TTC549 (cell line): Measurements from ENCODE around the gene BRD2.
"Not testable (repeated sequence)": the region's sequence is repeated elsewhere in the genome, so short reads cannot be mapped to it uniquely, and the experiment has no call there.

Experiments used
- FAIRE-seq: peaks from 2 replicates; lab custom pipeline; 2012; peaks lifted over from hg19 to GRCh38; lab: Jason Lieb, UNC

The BRD2 gene

DNA sequence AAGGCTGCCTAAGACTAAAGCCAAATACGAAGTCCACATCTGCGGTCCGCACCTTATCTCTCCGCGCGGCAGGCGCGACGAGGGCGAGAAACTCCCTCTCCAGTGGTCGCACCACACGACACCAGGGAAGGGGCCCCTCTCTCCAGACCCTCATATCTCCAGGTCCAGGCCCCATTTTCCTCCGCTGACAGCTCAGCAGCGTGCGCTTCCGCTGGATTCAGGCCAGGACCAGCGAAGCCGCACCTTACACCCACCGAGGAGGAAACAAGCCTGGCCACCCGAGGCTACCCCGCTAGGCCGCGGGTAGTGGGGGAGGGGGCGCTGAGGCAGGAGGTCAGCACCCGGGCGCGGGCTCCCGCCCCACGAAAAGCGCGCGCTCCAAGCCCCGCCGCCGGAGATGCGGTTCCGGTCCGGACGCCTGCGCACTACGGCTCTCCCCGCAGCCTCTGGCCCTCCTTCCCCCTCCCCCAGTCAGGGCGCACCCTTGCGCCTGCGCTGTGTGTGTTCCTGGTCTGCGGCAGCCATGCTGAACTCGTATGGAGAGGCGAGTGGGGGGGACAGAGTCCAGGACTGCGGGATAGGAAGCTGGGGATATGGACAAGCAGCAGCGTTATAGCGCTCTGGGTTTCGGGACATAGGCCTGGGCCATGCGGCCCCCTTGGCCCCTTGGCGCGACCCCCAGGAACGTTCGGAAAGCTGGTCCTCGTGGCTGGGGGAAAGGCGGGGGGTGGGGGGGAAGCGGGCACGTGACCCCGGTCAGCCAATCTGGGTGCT lies at the start of gene BRD2:
Gene BRD2 (plus strand): TSS at position 502 of the 774 bp plus-strand sequence. CDS start 4,305 bp downstream, outside the sequence.
- no peak for FAIRE-seq

DNA sequence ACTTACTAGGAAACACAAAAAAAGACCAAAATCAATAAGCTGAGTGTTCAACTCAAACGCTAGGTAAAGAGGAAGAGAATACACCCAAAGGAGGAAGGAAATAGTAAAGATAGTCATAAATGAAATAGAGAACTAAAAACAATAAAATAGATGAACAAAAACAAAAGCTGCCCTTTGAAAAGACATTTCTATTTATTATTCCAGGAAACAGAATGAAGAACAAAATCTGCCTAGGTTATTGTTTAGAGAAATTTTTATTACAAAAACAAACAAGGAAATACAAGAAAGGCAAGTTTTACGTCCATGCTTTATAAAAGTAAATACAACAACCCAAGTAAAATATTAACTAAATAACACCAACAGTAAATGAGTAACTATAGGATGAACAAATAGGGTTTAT lies 47.7 kb upstream of the BRD2 start:
- peak; percentile 29 for FAIRE-seq

DNA sequence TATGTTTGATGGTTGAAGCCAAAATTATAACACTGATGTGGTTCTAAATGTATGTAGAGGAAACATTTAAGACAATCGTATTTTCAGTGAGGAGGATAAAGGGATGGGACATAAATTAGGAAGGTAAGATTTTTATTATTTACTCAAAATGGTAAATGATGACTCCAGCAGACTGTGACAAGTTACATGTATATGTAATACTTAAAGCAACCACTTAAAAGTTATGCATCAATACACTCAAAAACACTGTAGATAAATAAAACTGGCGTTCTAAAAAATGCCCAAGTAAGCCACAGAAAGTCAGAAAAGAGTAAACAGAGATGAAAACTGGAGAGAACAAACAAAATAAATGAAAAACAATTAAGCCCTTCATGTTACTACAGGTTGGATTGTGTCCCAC lies 46.3 kb upstream of the BRD2 start:
- FAIRE-seq: no peak

DNA sequence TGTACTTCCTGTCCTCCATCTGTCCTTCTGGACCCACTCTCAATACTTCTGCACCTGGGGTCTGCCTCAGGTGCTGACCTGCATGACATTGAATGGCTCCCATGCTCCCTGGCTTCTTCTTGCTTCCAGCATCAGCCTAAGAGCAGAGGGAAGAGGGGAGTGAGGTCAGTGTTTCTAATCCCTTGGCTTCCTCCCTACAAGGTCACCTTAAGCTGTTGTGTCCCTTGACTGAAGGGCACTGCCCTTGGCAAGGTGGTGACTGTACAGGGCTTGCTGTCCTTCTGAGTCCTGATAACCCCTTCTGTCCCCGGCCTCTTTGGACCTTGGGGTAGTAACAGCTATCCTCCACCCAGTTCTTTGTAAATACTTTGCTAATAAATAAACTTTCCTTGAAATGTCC lies 37.2 kb upstream of the BRD2 start:
- FAIRE-seq: no peak

DNA sequence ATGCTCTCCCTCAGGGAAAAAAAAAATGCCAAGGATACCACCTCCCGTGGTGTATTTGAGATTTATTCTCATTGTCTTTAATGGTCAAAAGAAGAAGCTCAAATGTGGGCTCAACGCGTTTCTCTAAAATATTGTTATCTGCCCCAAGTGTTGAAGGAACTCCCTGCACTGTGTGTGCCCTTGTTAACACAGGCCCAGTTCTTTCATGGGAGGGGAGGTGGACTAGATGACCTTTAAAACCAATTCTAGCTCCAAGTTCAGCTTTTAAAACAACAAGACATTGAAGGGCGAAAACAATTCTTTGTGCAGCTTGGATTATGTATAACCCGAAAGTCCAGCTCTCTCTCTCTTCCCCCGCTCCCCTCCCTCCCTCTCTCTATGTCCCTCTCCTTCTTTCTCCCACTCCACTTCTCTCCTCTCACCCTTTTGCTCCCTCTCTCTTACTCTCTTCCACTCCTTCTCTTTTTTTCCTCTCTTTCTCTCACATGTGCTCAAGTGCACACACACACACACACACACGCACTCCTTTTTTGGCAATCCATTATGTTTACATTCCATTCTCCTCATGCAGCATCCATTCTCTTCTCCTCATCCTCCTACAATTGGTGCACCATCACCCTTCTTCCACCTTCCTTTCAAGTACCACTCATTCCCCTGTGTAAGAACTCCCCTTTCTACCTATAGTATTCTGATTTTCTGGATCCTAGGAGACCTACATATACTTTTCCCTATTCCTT lies 36.1 kb upstream of the BRD2 start:
- no peak for FAIRE-seq

DNA sequence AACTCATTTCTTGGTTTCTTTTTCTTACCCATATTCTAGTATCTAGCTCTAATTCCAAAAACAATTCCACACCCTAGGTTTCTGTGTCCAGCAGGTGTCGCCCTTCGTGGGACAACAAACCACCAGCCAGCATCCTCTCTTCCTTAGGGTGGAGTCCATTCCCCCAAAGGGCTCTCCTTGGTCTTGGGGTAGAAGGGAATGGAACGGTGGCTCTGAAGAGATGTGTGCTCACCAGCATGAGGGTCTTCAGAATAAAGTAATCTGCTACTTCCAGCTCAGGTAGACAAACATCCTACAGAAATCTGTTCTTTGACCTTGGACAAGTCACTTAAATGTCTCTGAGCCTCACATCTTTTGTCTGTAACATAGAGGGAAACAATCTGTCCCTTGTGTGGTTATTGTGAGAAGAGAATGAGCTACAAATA lies 34.7 kb upstream of the BRD2 start:
- peak; percentile 48 for FAIRE-seq

DNA sequence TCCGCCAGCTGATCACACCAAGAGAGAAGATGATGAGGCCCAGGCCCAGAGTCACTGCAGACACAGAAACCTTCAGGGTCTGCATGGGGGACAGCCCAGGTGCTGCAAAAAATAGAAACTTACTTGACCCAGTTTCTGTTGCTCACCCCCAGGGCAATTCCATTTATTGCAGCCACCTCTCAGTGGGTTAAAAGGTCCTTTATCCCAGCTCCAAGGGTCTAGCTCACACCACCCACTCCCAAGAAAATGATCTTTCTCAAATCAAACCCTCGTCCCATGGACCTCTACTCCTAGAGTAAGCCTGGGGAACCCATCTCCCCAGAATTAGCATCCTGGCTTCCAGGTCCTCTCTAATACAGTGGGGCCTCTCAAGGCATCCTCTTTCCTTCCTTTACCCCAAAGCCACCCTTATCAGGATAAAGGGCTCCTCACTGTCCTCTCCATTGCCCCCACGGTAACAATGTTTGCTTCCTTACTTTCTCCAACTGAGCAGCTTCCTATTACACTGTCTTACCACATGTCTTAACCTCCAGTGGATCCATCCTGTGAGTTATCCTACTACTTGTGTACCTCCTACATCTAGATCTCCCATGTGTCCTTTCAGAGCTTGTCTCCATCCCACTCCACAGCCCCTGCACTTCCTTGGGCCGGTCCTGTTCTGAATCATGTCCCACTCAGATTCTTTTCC lies 32.7 kb upstream of the BRD2 start:
- no peak for FAIRE-seq

DNA sequence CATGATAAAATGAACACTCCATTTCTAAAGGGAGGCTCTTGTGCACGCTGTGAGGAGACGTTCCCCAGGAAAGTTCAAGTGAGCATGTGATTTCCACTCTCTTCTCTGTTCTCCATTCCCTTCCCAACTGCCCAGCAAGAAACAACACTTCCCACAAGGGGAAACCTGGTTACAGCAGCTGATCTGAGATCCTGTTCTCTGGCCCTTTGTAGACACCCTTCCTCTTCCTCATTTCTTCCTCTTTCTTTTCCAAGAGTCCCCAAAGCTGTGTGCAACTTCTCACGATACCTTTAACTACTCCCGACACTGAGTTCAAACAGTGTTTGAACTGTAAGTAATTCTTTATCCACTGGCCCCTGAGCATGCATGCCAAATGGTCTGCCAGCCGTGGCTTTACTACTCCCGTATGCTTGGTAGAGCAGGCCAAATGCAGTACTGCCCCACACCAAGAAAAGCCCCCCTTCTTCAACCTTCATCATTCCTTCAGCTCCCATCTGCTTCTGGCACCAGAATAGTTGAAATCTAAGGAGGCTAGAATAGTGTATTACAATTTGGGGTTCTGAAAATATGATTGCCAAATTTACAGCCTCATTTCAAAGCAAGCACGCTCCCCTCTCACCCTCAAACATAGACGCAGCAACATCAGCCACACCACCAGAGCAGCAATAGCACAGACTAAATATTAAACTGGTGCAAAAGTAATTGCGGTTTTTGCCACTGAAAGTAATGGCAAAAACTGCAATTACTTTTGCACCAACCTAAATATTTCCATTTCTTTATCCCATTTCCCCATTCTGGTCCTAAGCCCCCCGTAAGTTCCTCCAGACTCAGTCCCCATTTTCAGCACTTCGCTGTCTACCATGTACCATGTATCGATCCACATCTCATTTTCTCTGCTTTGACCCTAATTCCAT lies 31.9 kb upstream of the BRD2 start:
- no peak for FAIRE-seq

DNA sequence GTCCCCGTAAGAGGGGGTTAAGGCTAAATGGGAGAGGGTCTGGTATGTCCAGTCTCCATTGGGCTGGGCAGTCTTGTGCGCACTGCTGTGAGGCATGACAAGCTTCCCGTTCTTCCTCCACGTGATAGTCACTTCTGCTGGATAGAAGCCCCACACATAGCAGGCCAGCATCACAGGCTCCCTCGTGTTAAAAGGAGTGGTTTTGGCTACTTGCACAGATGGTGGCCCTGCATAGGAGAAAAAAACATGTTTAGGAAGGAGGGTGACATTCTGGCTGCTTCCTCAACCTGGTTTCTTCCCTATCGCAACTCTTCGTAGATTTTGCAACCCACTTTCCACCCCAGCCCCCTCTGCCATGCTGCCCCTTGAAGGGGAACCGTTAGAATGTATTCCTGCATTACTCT lies 31.2 kb upstream of the BRD2 start:
- no peak for FAIRE-seq

DNA sequence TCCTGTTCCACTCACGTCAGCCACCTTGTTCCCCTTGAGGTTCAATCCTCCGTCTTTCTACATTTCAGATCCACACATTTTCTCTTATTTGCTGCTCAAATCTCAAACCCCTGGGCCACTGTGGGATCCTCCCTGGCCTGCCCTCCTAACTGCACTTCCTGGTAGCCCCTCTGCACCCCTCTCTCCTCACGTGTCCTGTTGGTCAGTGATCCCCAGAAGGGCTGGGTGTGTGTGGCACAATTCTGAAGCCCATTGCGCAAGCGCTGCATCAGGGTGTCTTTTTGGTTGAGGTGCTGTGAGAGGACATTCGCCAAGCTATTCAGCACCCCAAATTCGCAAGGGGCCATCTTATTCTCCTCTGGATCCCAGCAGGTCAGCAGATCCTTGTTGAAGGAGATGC lies 29.9 kb upstream of the BRD2 start:
- no peak for FAIRE-seq

DNA sequence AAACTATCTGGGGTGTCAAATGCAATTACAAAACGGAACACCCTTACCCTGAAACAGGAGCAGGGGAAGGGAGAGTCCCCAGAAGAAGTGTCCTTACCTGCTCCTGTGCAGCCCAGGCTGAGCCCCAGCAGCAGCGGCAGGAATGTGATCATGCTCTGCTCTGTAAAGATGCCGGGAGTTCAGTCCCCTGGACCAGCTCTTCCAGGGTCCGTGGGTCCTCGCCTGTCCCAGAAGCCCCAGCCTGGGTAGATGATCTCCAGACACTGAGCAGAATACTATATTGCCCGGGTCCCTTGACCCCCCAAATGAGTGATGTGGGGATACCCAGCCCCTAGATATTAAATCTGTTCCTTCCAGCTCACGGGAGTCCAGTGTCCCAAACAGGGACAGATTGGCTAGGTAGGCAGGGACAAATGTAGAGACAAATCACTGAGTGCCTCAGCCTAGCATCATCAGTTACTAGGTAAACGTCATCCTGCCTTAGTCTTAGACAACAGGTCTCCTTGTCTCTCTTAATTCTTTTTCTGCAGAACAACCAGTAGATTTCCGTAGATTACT lies 27.7 kb upstream of the BRD2 start, which contains the start of gene HLA-DMB:
Gene HLA-DMB (minus strand): TSS at position 373 of the 558 bp plus-strand sequence. CDS start 221 bp downstream, at position 152.
- FAIRE-seq: no peak

DNA sequence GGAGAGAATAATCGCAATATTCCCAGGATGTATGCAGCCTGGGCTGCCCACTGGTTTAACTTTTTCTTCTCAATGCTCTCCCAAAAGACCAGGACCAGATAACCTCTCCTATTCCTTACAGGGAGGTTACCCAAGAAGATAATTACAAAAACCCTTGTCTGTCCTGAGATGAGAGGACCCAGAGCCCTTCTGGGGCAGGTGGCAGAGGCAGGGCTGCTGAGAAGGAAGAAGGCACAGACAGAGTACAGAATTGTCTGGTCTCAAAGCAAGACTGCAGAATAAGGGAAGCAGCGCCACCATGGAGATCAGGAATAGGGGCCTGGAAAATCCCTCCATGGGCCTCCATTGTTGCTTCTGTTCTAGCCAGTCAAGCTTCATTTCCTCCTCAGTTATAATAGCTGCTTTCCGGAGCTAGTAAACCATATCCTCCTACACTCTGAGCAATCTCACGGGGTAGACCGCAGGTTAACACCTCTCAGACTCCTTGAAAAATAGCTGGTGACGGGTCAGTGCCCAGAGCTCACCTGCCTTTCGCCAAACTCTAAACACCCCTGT lies 27.1 kb upstream of the BRD2 start:
- no peak for FAIRE-seq

DNA sequence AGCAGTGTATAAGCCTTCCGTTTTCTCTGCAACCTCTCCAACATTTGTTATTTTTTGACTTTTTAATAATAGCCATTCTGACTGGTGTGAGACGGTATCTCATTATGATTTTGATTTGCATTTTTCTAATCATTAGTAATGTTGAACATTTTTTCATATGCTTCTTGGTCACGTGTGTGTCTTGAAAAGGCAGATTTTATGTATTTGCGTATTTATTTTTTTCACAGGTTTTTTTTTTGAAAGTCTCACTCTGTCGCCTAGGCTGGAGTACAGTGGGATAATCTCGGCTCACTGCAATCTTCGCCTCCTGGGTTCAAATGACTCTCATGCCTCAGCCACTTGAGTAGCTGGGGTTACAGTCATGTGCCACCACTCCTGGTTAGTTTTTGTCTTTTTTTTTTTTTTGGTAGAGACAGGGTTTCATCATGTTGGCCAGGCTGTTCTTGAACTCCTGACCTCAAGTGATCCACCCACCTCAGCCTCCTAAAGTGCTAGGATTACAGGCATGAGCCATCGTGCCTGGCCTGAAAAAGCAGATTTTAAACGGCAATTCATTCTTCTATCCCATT lies 25.8 kb upstream of the BRD2 start:
- not testable (repeated sequence) for FAIRE-seq

DNA sequence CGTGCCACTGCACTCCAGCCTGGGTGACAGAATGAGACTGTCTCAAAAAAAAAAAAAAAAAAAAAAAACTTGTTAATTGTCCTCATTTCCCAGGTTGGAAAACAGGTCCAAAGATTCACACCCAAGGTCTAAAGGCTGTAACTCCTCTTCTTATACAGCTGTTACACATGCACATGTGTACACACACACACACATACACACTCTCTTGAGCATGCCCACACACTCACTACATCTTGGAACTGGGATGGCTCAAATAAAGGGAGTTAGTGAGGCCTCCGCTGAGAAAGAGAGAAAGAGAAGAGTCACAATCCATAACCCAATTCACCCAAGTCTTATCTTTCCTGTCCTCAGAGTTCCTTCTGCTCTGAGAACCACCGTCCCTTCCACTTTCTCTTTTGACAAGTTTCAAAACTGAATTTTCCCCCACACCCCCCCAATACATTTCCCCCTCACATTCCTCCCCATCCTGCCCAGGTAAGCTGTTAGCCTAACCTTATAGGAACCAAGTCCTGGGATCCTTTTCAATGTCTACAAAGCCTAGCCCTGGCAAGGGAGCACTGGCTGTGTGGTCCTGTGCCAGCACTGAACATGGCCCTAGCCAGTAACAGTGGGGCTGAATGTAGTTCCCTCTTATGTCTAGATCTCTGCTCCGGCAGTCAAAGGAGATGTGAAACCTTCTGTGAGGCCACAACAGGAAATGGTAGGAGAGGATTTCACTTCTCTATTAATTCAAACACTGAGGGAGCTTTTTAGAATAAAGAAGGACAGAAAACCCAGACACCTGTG lies 24.3 kb upstream of the BRD2 start:
- no peak for FAIRE-seq

DNA sequence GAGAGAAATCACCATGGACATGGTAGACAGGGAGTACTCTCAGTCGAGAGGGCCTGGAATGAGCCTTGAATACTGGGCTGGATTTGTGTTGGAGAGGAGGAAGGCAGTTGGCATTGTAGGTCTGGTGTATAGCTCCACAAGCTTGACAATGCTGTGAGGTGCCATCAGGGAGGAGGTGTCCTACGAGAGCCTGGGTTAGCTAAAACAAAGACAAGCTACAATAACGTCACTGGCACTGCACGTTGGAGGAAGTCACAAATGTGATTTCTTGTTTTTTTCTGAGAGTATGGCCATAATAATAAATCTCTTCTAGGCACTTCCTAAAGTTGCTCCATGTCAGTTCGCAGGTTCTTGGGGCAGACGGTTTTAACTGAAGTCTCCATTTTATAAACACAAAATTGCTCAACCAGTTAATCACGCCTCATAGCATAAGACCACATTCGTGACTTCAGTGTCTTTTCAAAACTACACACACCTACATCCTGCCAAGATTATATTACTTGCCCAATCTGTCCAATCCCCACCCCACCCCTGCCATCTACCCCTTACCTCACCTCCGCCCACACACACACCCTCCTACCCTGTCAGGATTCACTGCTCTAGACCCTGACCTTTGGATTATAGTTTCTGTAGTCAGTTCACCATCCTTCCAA lies 23.2 kb upstream of the BRD2 start:
- FAIRE-seq: no peak

DNA sequence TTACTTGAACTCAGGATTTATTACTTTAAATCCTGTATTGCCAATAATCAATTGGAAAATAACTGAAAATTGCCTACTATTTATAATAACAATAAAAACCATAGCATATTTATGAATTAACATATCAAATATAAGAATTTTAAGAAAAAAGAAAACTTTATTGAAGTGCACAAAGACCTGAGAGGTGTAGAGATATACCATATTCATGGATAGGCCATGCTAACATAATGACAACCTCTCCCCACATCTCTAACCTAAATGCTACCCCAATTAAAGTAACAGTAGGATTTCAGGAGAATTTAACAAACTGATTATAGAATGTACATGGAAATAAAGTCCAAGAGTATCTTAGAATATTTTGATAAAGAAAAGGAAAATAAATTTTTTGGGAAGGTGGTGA lies 22.4 kb upstream of the BRD2 start:
- no peak for FAIRE-seq

DNA sequence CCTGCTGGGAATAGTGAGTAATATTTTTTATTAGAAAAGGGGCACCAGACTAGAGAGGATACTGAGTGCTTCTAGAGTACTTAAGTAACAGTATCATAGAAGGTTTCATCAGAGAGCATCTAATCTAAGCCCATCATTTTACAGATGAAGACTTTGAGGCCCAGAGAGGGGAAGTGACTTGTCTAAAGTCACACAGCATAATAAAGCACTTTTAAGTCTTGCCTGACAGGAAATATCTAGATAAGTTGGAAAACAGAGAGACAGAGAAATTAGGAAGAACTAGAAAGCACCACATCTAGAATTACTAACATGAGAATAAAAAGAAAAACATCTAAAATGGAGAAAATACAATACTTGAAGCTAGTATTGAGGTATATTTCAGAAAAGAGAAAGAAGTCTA lies 21.5 kb upstream of the BRD2 start:
- FAIRE-seq: no peak

DNA sequence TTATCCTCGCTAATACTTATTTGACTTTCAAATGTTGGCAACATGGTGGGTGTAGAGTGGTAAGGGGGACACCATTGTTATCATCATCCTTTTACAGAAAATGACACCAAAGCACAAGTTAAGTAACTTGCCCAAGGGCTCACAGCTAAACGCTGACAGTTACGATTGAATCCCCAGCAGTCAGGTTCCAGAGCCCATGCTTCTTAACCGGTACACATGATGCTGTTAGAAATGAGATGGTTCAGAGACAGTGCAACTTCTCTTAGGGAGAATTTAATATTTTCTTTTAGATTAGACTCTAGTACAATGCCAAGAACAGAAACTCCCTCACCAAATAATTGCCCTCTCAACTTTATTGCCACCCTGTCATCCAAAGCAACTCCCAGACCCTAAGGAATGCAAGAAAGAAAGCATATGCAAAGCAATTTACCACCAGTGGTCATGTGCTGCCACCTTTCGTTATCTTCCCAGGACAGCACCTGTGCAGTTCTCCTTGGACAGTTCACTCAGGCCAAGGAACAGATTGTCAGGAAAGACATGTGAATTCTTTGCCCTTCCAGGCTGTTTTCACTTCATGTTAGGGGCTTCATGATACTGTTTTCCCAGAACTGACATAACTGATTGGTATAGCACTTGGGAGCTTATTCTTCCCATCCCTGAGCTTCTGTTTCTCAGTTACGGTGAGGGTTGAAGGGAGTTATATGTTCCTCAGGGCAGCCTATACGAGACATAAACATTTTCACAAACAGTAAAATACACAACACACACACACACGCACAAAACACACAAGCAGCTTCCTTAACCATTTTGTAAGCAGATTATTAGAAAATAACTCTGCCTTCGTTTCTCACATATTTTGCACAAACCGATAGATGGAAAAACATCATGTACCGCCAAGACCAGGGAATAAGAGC lies 20.6 kb upstream of the BRD2 start:
- no peak for FAIRE-seq

DNA sequence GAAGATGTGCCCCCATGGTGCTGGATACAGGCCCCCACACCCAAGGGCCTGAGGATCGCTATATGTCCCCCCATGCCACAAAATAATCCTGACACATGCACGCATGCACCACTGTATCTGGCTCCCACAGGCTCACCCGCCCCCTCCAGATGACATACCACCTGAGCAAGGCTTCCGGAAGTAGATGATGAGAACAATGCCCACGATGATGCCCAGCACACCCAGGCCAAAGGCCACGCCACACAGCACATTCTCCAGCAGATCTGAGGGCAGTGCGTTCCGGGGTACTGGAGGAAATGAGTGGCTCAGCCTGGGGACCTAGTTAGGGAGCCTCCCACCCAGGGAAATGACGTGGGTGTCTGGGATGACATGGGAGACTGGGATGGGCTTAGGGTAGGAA lies 19.3 kb upstream of the BRD2 start:
- FAIRE-seq: no peak
